Smooth muscle cell (in vitro differentiated cells): ENCODE results near the gene AFP. TPM values are rescaled to one million over a fixed set of nuclear protein-coding genes. Genes with fewer than 3 reads are reported as not detected.

ENCODE experiments used
- DNase-seq: peaks from one replicate; lab custom pipeline; 2025; ENCODE audit not compliant: unreplicated experiment; lab: John Stamatoyannopoulos, UW
- H2AFZ ChIP-seq: fragments of 200-600 bp; sonication (generic); 2 replicates; pipeline ENCODE4 v1.6.0; 2016; ENCODE audit warnings: antibody characterized with exemption, low read depth, mild to moderate bottlenecking
- H3F3A ChIP-seq: fragments of 200-600 bp; sonication (generic); 2 replicates; pipeline ENCODE4 v1.6.0; 2017; ENCODE audit warnings: antibody characterized with exemption, low read depth
- H3K27ac ChIP-seq: fragments of 200-600 bp; sonication (generic); 2 replicates; pipeline ENCODE4 v1.5.1; 2016; ENCODE audit warnings: low read depth, mild to moderate bottlenecking
- H3K27me3 ChIP-seq: fragments of 200-600 bp; sonication (generic); 2 replicates; pipeline ENCODE4 v1.6.1; 2016; ENCODE audit warnings: low read depth, mild to moderate bottlenecking
- H3K36me3 ChIP-seq: fragments of 200-600 bp; sonication (generic); 2 replicates; pipeline ENCODE4 v1.5.1; 2016; ENCODE audit warnings: low read depth
- H3K4me1 ChIP-seq: fragments of 200-600 bp; sonication (generic); 2 replicates; pipeline ENCODE4 v1.5.1; 2016; ENCODE audit warnings: low read depth
- H3K4me2 ChIP-seq: fragments of 200-600 bp; sonication (generic); 2 replicates; pipeline ENCODE4 v1.6.0; 2016; ENCODE audit warnings: mild to moderate bottlenecking
- H3K4me3 ChIP-seq: fragments of 200-600 bp; sonication (generic); 2 replicates; pipeline ENCODE4 v1.5.1; 2016; ENCODE audit warnings: mild to moderate bottlenecking
- H3K79me2 ChIP-seq: fragments of 200-600 bp; sonication (generic); 2 replicates; pipeline ENCODE4 v1.6.0; 2016; ENCODE audit warnings: low read depth, mild to moderate bottlenecking
- H3K9ac ChIP-seq: fragments of 200-600 bp; sonication (generic); 2 replicates; pipeline ENCODE4 v1.6.0; 2016; ENCODE audit warnings: low read depth
- H3K9me3 ChIP-seq: fragments of 200-600 bp; sonication (generic); replicated peaks from 2 replicates; pipeline ENCODE4 v1.5.1; 2016; ENCODE audit warnings: low read depth
- H4K20me1 ChIP-seq: fragments of 200-600 bp; sonication (generic); 2 replicates; pipeline ENCODE4 v1.6.0; 2016; ENCODE audit warnings: low read depth
- WGBS: methylation state at CpG from one replicate; pipeline ENCODE4 v1.1.7; 2016; ENCODE audit warnings: low lambda C conversion rate; 5-methylcytosine and 5-hydroxymethylcytosine counted together
- polyA plus RNA-seq: library from polyadenylated mRNA; unstranded; fragments of >200 nt; fragmentation: Nextera tagmentation; extraction: Ambion mirVana; gene quantifications from 2 replicates; pipeline ENCODE4 v1.2.1, GENCODE V29; 2016
- total RNA-seq: library from RNA; depleted of rRNA; stranded (reverse); fragments of >200 nt; gene quantifications from 2 replicates; pipeline ENCODE4 v1.2.3, GENCODE V29; 2014
- TF ChIP-seq, protein P1 (sequence below): fragments of 200-600 bp; sonication (generic); IDR thresholded peaks from 2 replicates; pipeline ENCODE4 v1.5.1; 2017; ENCODE audit warnings: borderline replicate concordance, mild to moderate bottlenecking, antibody characterized with exemption; ENCODE audit not compliant: insufficient read depth, poor library complexity, severe bottlenecking

Gene AFP
- total and polyA plus RNA-seq, 2 experiments from 2014 or later = 5.0 to 6.0 TPM

DNA sequence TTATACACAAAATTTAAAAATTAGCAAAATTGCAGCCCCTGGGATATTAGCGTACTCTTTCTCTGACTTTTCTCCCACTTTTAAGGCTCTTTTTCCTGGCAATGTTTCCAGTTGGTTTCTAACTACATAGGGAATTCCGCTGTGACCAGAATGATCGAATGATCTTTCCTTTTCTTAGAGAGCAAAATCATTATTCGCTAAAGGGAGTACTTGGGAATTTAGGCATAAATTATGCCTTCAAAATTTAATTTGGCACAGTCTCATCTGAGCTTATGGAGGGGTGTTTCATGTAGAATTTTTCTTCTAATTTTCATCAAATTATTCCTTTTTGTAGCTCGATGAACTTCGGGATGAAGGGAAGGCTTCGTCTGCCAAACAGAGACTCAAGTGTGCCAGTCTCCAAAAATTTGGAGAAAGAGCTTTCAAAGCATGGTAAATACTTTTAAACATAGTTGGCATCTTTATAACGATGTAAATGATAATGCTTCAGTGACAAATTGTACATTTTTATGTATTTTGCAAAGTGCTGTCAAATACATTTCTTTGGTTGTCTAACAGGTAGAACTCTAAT lies 26.0 kb upstream of the AFP start:
- H3K79me2 ChIP-seq = no peaks in the 10 kb centered on the region
- H3F3A ChIP-seq = no peaks in the 10 kb centered on the region
- no peak for DNase-seq
- no peak overlapping the region for H3K27ac ChIP-seq
- H3K4me3 ChIP-seq = no peak overlapping the region
- TF ChIP-seq, protein P1, sequence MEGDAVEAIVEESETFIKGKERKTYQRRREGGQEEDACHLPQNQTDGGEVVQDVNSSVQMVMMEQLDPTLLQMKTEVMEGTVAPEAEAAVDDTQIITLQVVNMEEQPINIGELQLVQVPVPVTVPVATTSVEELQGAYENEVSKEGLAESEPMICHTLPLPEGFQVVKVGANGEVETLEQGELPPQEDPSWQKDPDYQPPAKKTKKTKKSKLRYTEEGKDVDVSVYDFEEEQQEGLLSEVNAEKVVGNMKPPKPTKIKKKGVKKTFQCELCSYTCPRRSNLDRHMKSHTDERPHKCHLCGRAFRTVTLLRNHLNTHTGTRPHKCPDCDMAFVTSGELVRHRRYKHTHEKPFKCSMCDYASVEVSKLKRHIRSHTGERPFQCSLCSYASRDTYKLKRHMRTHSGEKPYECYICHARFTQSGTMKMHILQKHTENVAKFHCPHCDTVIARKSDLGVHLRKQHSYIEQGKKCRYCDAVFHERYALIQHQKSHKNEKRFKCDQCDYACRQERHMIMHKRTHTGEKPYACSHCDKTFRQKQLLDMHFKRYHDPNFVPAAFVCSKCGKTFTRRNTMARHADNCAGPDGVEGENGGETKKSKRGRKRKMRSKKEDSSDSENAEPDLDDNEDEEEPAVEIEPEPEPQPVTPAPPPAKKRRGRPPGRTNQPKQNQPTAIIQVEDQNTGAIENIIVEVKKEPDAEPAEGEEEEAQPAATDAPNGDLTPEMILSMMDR = no peak
- no peaks in the 10 kb centered on the region for H4K20me1 ChIP-seq
- no peak overlapping the region for H3K4me2 ChIP-seq
- no peaks in the 10 kb centered on the region for H3K36me3 ChIP-seq
- no peaks in the 10 kb centered on the region for H3K27me3 ChIP-seq
- no peaks in the 10 kb centered on the region for H3K9me3 ChIP-seq
- H3K4me1 ChIP-seq = no peaks in the 10 kb centered on the region
- H2AFZ ChIP-seq = no peak overlapping the region
- H3K9ac ChIP-seq = no peak overlapping the region
- WGBS = 89% methylated on average over 8 of the region's 8 CpGs

DNA sequence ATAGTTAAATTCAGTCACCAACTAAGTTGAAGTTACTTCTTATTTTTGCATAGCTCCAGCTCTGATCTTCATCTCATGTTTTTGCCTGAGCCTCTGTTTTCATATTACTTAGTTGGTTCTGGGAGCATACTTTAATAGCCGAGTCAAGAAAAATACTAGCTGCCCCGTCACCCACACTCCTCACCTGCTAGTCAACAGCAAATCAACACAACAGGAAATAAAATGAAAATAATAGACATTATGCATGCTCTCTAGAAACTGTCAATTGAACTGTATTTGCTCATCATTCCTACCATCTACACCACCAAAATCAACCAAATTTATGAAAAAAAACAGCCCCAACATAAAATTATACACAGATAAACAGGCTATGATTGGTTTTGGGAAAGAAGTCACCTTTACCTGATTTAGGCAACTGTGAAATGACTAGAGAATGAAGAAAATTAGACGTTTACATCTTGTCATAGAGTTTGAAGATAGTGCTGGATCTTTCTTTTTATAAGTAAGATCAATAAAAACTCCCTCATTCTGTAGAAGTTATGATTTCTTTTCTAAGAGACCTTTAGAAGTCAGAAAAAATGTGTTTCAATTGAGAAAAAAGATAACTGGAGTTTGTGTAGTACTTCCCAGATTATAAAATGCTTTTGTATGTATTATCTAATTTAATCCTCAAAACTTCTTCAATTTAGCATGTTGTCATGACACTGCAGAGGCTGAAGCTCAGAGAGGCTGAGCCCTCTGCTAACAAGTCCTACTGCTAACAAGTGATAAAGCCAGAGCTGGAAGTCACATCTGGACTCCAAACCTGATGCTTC lies 24.9 kb upstream of the AFP start:
- H3K79me2 ChIP-seq = no peaks in the 10 kb centered on the region
- no peak overlapping the region for H3K27ac ChIP-seq
- H3K4me2 ChIP-seq = no peak overlapping the region
- no peak overlapping the region for H2AFZ ChIP-seq
- no peaks in the 10 kb centered on the region for H3F3A ChIP-seq
- H3K36me3 ChIP-seq = no peaks in the 10 kb centered on the region
- H3K4me1 ChIP-seq = no peaks in the 10 kb centered on the region
- DNase-seq = no peak
- TF ChIP-seq, protein P1 = no peak
- H3K4me3 ChIP-seq = no peak overlapping the region
- 81% methylated on average over 3 of the region's 3 CpGs for WGBS
- H3K27me3 ChIP-seq = no peaks in the 10 kb centered on the region
- H3K9ac ChIP-seq = no peak overlapping the region
- no peaks in the 10 kb centered on the region for H4K20me1 ChIP-seq
- H3K9me3 ChIP-seq = no peaks in the 10 kb centered on the region

DNA sequence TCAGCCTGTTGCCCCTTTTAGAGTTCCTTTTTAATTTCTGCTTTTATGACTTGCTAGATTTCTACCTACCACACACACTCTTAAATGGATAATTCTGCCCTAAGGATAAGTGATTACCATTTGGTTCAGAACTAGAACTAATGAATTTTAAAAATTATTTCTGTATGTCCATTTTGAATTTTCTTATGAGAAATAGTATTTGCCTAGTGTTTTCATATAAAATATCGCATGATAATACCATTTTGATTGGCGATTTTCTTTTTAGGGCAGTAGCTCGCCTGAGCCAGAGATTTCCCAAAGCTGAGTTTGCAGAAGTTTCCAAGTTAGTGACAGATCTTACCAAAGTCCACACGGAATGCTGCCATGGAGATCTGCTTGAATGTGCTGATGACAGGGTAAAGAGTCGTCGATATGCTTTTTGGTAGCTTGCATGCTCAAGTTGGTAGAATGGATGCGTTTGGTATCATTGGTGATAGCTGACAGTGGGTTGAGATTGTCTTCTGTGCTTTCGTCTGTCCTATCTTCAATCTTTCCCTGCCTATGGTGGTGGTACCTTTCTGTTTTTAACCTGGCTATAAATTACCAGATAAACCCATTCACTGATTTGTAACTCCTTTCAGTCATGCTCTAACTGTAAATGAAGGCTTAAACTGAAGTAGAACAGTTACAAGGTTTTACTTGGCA lies 24.1 kb upstream of the AFP start:
- Histone ChIP-seq H3K4me1 (no peaks in the 10 kb centered on the region), H3K27me3 (no peaks in the 10 kb centered on the region), H3K4me3 (no peak overlapping the region), H3K4me2 (no peak overlapping the region), H3F3A (no peaks in the 10 kb centered on the region), H2AFZ (no peak overlapping the region), H3K36me3 (no peaks in the 10 kb centered on the region), H3K9ac (no peak overlapping the region), H3K79me2 (no peaks in the 10 kb centered on the region), H4K20me1 (no peaks in the 10 kb centered on the region), H3K9me3 (no peaks in the 10 kb centered on the region), H3K27ac (no peak overlapping the region)
- no peak for DNase-seq
- TF ChIP-seq, protein P1 = no peak
- WGBS = 91% methylated on average over 8 of the region's 8 CpGs
